GM12878 (cell line): ENCODE data around the gene CASP10. TPM values are rescaled to one million over a fixed set of nuclear protein-coding genes. Genes with fewer than 3 reads are reported as not detected.
A peak's percentile ranks its signal among the peaks of the same experiment; 100 is the strongest.

Source experiments
- BCL3 ChIP-seq: IDR thresholded peaks from 2 replicates; pipeline ENCODE4 v1.6.1; 2011; ENCODE audit warnings: borderline replicate concordance, low read depth, mild to moderate bottlenecking, moderate library complexity, low read length; ENCODE audit not compliant: insufficient read depth, poor library complexity, severe bottlenecking
- BMI1 ChIP-seq: fragments of 450-650 bp; IDR thresholded peaks from 2 replicates; pipeline ENCODE4 v1.6.1; 2016; ENCODE audit warnings: mild to moderate bottlenecking, moderate library complexity, borderline replicate concordance
- DPF2 ChIP-seq: fragments of 450-650 bp; IDR thresholded peaks from 2 replicates; pipeline ENCODE4 v1.6.1; 2017; ENCODE audit warnings: mild to moderate bottlenecking
- LARP7 ChIP-seq: fragments of 450-650 bp; IDR thresholded peaks from 2 replicates; pipeline ENCODE4 v1.6.1; 2017; ENCODE audit warnings: mild to moderate bottlenecking
- NR2C1 ChIP-seq: fragments of 450-650 bp; IDR thresholded peaks from 2 replicates; pipeline ENCODE4 v1.6.1; 2017; ENCODE audit warnings: antibody characterized with exemption, mild to moderate bottlenecking, moderate library complexity
- NR2C2 ChIP-seq: IDR thresholded peaks from 2 replicates; pipeline ENCODE4 v1.6.1; 2011; ENCODE audit warnings: borderline replicate concordance, low read depth; ENCODE audit not compliant: control insufficient read depth, insufficient read length
- POLR2AphosphoS5 ChIP-seq: IDR thresholded peaks from 2 replicates; pipeline ENCODE4 v1.6.1; 2011; ENCODE audit warnings: mild to moderate bottlenecking, low read length, inconsistent platforms
- RAD51 ChIP-seq: fragments of 450-650 bp; IDR thresholded peaks from 2 replicates; pipeline ENCODE4 v1.6.1; 2016; ENCODE audit warnings: moderate library complexity, mild to moderate bottlenecking, inconsistent platforms
- TBL1XR1 ChIP-seq: IDR thresholded peaks from 2 replicates; pipeline ENCODE4 v1.6.1; 2012; ENCODE audit warnings: low read depth, low read length, improper control_type of control experiment
- USF2 ChIP-seq: IDR thresholded peaks from 2 replicates; pipeline ENCODE4 v1.6.1; 2011; ENCODE audit warnings: low read depth, low read length, improper control_type of control experiment, borderline replicate concordance
- WRNIP1 ChIP-seq: IDR thresholded peaks from 2 replicates; pipeline ENCODE4 v1.6.1; 2011; ENCODE audit warnings: low read depth, low read length, improper control_type of control experiment, borderline replicate concordance
- polyA plus RNA-seq, 11 experiments: library from polyadenylated mRNA; depleted of rRNA in 4 of 11; unstranded in 6 of 11; stranded (reverse) in 5 of 11; fragments of >200 nt; fragmentation: Nextera tagmentation in 4 of 11; fragmentation: Illumina TruSeq in 1 of 11; extraction: Ambion mirVana in 4 of 11; extraction: Trizol in 1 of 11; gene quantifications; 1 replicate in 1 of 11; 2 replicates in 10 of 11; pipeline versions ENCODE4 v1.2.1 to v1.2.3, GENCODE V29; 2011 to 2016; ENCODE audit warnings: inconsistent platforms in 2 of 11, missing spikeins in 2 of 11, low read depth in 1 of 11
- total RNA-seq, 4 experiments: library from RNA; depleted of rRNA in 3 of 4; stranded (reverse); fragments of >200 nt in 3 of 4; fragmentation: Illumina TruSeq in 1 of 4; extraction: Trizol in 1 of 4; gene quantifications; 2 replicates each; pipeline versions ENCODE4 v1.2.1 to v1.2.3, GENCODE V29; 2013 to 2021
- TF ChIP-seq, protein P1 (sequence below): fragments of 450-650 bp; IDR thresholded peaks from 2 replicates; pipeline ENCODE4 v1.6.1; 2017; ENCODE audit warnings: low read depth, mild to moderate bottlenecking, moderate library complexity
- TF ChIP-seq, protein P2 (sequence below): fragments of 450-650 bp; IDR thresholded peaks from 2 replicates; pipeline ENCODE4 v1.6.1; 2017; ENCODE audit warnings: antibody characterized with exemption, mild to moderate bottlenecking, moderate library complexity
- TF ChIP-seq, protein P3 (sequence below): fragments of 150-350 bp; IDR thresholded peaks from 2 replicates; pipeline ENCODE4 v1.6.1; 2014; ENCODE audit warnings: mild to moderate bottlenecking, low read depth, low read length
- TF ChIP-seq, protein P4 (sequence below): IDR thresholded peaks from 2 replicates; pipeline ENCODE4 v1.6.1; 2012; ENCODE audit warnings: mild to moderate bottlenecking, low read depth, low read length

Gene CASP10
- total and polyA plus RNA-seq, 10 of the 15 experiments (the other 5 are each of a cell fraction or from before 2014, with no cell fraction given): 7.2 to 14.1 (median 10.8) TPM

DNA sequence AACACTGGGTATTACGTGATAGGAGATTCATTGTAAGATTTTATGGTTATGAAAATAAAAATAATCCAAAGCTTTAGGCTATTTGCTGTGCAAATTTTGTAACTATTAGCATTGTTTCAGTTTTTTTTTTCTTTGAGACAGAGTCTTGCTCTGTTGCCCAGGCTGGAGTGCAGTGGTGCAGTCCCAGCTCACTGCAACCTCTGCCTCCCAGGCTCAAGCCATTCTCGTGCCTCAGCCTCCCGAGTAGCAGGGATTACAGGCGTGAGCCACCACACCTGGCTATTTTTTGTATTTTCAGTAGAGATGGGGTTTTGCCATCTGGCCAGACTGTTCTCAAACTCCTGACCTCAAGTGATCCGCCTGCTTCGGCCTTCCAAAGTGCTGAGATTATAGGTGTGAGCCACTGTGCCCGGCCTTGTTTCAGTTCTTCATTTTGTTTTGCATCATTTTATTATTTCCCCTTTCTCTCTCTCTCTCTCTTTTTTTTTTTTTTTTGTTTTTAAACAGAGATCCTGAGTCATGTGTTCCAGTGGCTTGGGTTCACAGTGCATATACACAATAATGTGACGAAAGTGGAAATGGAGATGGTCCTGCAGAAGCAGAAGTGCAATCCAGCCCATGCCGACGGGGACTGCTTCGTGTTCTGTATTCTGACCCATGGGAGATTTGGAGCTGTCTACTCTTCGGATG lies 25.8 kb downstream of the CASP10 start (continued):
- TF ChIP-seq WRNIP1: no peak
- TF ChIP-seq, protein P1, sequence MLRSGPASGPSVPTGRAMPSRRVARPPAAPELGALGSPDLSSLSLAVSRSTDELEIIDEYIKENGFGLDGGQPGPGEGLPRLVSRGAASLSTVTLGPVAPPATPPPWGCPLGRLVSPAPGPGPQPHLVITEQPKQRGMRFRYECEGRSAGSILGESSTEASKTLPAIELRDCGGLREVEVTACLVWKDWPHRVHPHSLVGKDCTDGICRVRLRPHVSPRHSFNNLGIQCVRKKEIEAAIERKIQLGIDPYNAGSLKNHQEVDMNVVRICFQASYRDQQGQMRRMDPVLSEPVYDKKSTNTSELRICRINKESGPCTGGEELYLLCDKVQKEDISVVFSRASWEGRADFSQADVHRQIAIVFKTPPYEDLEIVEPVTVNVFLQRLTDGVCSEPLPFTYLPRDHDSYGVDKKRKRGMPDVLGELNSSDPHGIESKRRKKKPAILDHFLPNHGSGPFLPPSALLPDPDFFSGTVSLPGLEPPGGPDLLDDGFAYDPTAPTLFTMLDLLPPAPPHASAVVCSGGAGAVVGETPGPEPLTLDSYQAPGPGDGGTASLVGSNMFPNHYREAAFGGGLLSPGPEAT: peak; percentile 87
- TF ChIP-seq, protein P2, sequence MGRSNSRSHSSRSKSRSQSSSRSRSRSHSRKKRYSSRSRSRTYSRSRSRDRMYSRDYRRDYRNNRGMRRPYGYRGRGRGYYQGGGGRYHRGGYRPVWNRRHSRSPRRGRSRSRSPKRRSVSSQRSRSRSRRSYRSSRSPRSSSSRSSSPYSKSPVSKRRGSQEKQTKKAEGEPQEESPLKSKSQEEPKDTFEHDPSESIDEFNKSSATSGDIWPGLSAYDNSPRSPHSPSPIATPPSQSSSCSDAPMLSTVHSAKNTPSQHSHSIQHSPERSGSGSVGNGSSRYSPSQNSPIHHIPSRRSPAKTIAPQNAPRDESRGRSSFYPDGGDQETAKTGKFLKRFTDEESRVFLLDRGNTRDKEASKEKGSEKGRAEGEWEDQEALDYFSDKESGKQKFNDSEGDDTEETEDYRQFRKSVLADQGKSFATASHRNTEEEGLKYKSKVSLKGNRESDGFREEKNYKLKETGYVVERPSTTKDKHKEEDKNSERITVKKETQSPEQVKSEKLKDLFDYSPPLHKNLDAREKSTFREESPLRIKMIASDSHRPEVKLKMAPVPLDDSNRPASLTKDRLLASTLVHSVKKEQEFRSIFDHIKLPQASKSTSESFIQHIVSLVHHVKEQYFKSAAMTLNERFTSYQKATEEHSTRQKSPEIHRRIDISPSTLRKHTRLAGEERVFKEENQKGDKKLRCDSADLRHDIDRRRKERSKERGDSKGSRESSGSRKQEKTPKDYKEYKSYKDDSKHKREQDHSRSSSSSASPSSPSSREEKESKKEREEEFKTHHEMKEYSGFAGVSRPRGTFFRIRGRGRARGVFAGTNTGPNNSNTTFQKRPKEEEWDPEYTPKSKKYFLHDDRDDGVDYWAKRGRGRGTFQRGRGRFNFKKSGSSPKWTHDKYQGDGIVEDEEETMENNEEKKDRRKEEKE: no peak
- 0 out of 2 replicates have a peak, but pooled peaks have one; percentile 41 for TF ChIP-seq BMI1
- peak; percentile 77 for TF ChIP-seq RAD51
- no peak for TF ChIP-seq LARP7
- TF ChIP-seq BCL3: no peak
- peak; percentile 81; the same call in 1 of the 2 replicates for TF ChIP-seq DPF2
- TF ChIP-seq NR2C2: no peak
- no peak; the same call in 1 of the 2 replicates for TF ChIP-seq USF2
- TF ChIP-seq TBL1XR1: no peak
- TF ChIP-seq NR2C1: 0 out of 2 replicates have a peak, but pooled peaks have one; percentile 19
- TF ChIP-seq, protein P3, sequence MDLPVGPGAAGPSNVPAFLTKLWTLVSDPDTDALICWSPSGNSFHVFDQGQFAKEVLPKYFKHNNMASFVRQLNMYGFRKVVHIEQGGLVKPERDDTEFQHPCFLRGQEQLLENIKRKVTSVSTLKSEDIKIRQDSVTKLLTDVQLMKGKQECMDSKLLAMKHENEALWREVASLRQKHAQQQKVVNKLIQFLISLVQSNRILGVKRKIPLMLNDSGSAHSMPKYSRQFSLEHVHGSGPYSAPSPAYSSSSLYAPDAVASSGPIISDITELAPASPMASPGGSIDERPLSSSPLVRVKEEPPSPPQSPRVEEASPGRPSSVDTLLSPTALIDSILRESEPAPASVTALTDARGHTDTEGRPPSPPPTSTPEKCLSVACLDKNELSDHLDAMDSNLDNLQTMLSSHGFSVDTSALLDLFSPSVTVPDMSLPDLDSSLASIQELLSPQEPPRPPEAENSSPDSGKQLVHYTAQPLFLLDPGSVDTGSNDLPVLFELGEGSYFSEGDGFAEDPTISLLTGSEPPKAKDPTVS: no peak
- TF ChIP-seq POLR2AphosphoS5: no peak
- TF ChIP-seq, protein P4, sequence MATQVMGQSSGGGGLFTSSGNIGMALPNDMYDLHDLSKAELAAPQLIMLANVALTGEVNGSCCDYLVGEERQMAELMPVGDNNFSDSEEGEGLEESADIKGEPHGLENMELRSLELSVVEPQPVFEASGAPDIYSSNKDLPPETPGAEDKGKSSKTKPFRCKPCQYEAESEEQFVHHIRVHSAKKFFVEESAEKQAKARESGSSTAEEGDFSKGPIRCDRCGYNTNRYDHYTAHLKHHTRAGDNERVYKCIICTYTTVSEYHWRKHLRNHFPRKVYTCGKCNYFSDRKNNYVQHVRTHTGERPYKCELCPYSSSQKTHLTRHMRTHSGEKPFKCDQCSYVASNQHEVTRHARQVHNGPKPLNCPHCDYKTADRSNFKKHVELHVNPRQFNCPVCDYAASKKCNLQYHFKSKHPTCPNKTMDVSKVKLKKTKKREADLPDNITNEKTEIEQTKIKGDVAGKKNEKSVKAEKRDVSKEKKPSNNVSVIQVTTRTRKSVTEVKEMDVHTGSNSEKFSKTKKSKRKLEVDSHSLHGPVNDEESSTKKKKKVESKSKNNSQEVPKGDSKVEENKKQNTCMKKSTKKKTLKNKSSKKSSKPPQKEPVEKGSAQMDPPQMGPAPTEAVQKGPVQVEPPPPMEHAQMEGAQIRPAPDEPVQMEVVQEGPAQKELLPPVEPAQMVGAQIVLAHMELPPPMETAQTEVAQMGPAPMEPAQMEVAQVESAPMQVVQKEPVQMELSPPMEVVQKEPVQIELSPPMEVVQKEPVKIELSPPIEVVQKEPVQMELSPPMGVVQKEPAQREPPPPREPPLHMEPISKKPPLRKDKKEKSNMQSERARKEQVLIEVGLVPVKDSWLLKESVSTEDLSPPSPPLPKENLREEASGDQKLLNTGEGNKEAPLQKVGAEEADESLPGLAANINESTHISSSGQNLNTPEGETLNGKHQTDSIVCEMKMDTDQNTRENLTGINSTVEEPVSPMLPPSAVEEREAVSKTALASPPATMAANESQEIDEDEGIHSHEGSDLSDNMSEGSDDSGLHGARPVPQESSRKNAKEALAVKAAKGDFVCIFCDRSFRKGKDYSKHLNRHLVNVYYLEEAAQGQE: no peak
